A549 (cell line): ENCODE measurements around the gene RAB14.

Experiments
- HEYL ChIP-seq: fragments of 250-450 bp; sonication (Bioruptor Pico); IDR thresholded peaks from 2 replicates; pipeline ENCODE4 v1.8.0; 2021; ENCODE audit warnings: mild to moderate bottlenecking, moderate library complexity
- RNF2 ChIP-seq: fragments of 200-600 bp; sonication (generic); IDR thresholded peaks from 2 replicates; pipeline ENCODE4 v1.6.1; 2016; ENCODE audit warnings: low read depth, mild to moderate bottlenecking, antibody characterized with exemption, moderate library complexity, borderline replicate concordance

DNA sequence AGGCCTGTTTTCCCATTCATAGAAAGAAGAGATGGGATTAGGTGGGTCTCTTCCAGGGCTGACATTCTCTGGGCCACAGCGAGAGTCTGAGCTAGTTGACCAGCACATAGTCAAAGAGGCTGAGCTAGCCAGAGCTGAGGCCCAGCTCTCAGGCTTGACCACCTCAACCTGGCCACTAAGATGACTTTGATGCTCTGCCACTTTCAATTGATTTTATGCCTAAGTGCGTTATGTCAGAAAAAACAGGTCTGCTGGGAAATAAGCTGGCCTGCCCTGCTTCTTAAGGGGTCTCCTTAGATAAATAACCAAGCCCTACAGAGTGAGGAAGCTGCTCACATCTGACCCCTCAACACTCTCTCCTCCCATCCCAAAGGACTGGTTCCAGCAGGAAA is 20.0 kb upstream of the RAB14 start:
- TF ChIP-seq RNF2 (no peak), HEYL (CRISPR knock-in tag) (no peak)
